HepG2 (cell line): Measurements from ENCODE around the gene ZMYND8. TPM values are rescaled to one million over a fixed set of nuclear protein-coding genes. Genes with fewer than 3 reads are reported as not detected.

Experiments
- ATRX ChIP-seq: sonication (generic); formaldehyde crosslinking; IDR thresholded peaks from 2 replicates; pipeline ENCODE4 v1.4.0; 2020; ENCODE audit warnings: missing genetic modification reagents, borderline replicate concordance
- CSRNP1 ChIP-seq: sonication (generic); formaldehyde crosslinking; IDR thresholded peaks from 2 replicates; pipeline ENCODE4 v1.8.1; 2023; ENCODE audit warnings: mild to moderate bottlenecking, missing genetic modification reagents
- DBP ChIP-seq: sonication (generic); formaldehyde crosslinking; IDR thresholded peaks from 2 replicates; pipeline ENCODE4 v1.4.0; 2020; ENCODE audit warnings: missing genetic modification reagents; ENCODE audit errors: not compliant biosample characterization
- FOXK1 ChIP-seq: sonication (generic); formaldehyde crosslinking; IDR thresholded peaks from 2 replicates; pipeline ENCODE4 v1.4.0; 2020; ENCODE audit warnings: low read depth, missing genetic modification reagents, borderline replicate concordance
- HNRNPK ChIP-seq: fragments of 200-400 bp; formaldehyde crosslinking; IDR thresholded peaks from 2 replicates; pipeline ENCODE4 v1.6.1; 2018; ENCODE audit warnings: low read length, low read depth, moderate library complexity, mild to moderate bottlenecking; ENCODE audit not compliant: poor library complexity, severe bottlenecking
- KDM5A ChIP-seq: fragments of 200-600 bp; sonication (generic); IDR thresholded peaks from 2 replicates; pipeline ENCODE4 v1.7.0; 2018; ENCODE audit warnings: antibody characterized with exemption, mild to moderate bottlenecking, low read length, borderline replicate concordance
- NR1H2 ChIP-seq: sonication (generic); formaldehyde crosslinking; IDR thresholded peaks from 2 replicates; pipeline ENCODE4 v1.8.1; 2022; ENCODE audit warnings: low read depth, missing genetic modification reagents, borderline replicate concordance
- PRDM15 ChIP-seq: sonication (generic); formaldehyde crosslinking; IDR thresholded peaks from 2 replicates; pipeline ENCODE4 v1.4.0; 2020; ENCODE audit warnings: missing genetic modification reagents
- SIN3A ChIP-seq: IDR thresholded peaks from 2 replicates; pipeline ENCODE4 v1.6.1; 2011; ENCODE audit warnings: low read depth, mild to moderate bottlenecking, control low read depth, low read length, borderline replicate concordance
- TCF12 ChIP-seq, 2 experiments: fragments of 450-650 bp in 1 of 2; sonication (generic) in 1 of 2; formaldehyde crosslinking in 1 of 2; IDR thresholded peaks; 2 replicates each; pipeline versions ENCODE4 v1.6.1 to v1.8.0; 2017 to 2022; ENCODE audit warnings: antibody characterized with exemption in 1 of 2, mild to moderate bottlenecking in 1 of 2, missing genetic modification reagents in 1 of 2, moderate library complexity in 1 of 2
- ZBTB33 ChIP-seq: sonication (generic); formaldehyde crosslinking; IDR thresholded peaks from 2 replicates; pipeline ENCODE4 v1.4.0; 2020; ENCODE audit warnings: missing genetic modification reagents
- ZFX ChIP-seq: sonication (generic); formaldehyde crosslinking; IDR thresholded peaks from 2 replicates; pipeline ENCODE4 v1.4.0; 2020; ENCODE audit warnings: mild to moderate bottlenecking, low read depth, missing genetic modification reagents, moderate library complexity
- ZFY ChIP-seq: sonication (generic); formaldehyde crosslinking; IDR thresholded peaks from 2 replicates; pipeline ENCODE4 v1.4.0; 2020; ENCODE audit warnings: missing genetic modification reagents
- ZNF431 ChIP-seq: sonication (generic); formaldehyde crosslinking; IDR thresholded peaks from 2 replicates; pipeline ENCODE4 v1.9.0; 2022; ENCODE audit warnings: missing genetic modification reagents, low read depth, mild to moderate bottlenecking, borderline replicate concordance
- ZNF720 ChIP-seq: sonication (generic); formaldehyde crosslinking; IDR thresholded peaks from 2 replicates; pipeline ENCODE4 v1.4.0; 2020; ENCODE audit warnings: missing genetic modification reagents
- ZSCAN21 ChIP-seq: sonication (generic); formaldehyde crosslinking; IDR thresholded peaks from 2 replicates; pipeline ENCODE4 v1.8.0; 2022; ENCODE audit warnings: mild to moderate bottlenecking, missing genetic modification reagents, moderate library complexity, borderline replicate concordance
- ZUFSP ChIP-seq: sonication (generic); formaldehyde crosslinking; IDR thresholded peaks from 2 replicates; pipeline ENCODE4 v1.9.0; 2021; ENCODE audit warnings: missing genetic modification reagents, mild to moderate bottlenecking, borderline replicate concordance
- polyA plus RNA-seq, 8 experiments: library from polyadenylated mRNA; depleted of rRNA in 3 of 8; stranded (reverse) in 7 of 8; unstranded in 1 of 8; fragments of >200 nt; fragmentation: Illumina TruSeq in 4 of 8; extraction: Trizol in 4 of 8; gene quantifications; 2 replicates each; pipeline versions ENCODE4 v1.2.1 to v1.2.3, GENCODE V29; 2011 to 2016; ENCODE audit warnings: low read depth in 4 of 8, missing spikeins in 1 of 8, mixed read lengths in 1 of 8; ENCODE audit not compliant: insufficient read depth in 1 of 8
- total RNA-seq, 5 experiments: library from RNA; depleted of rRNA; stranded (reverse); fragments of >200 nt; fragmentation: Illumina TruSeq; extraction: Trizol; gene quantifications; 2 replicates each; pipeline ENCODE4 v1.2.3, GENCODE V29; 2016; ENCODE audit warnings: low read depth in 1 of 5

Gene ZMYND8
- total and polyA plus RNA-seq, 2 of the 13 experiments (the other 11 are each of a cell fraction or from before 2014, with no cell fraction given), result 53.9 to 84.7 TPM

- no peak for TF ChIP-seq ZNF431
- no peak for TF ChIP-seq ZNF720 (CRISPR knock-in tag)
- TF ChIP-seq DBP, result no peak
- TF ChIP-seq HNRNPK, result peak; percentile 97
- no peak for TF ChIP-seq TCF12 (IDR thresholded peaks at IDR 0.05)
- no peak for TF ChIP-seq TCF12 (CRISPR knock-in tag; IDR thresholded peaks at IDR 0.05)
- no peak for TF ChIP-seq ZUFSP
- peak; percentile 15; the same call in 1 of the 2 replicates for TF ChIP-seq ZFY (CRISPR knock-in tag)
- TF ChIP-seq ATRX, result no peak
- TF ChIP-seq FOXK1 (CRISPR knock-in tag), result no peak
- peak; percentile 14; the same call in 1 of the 2 replicates for TF ChIP-seq CSRNP1 (CRISPR knock-in tag)
- TF ChIP-seq SIN3A, result 0 out of 2 replicates have a peak, but pooled peaks have one; percentile 10
- TF ChIP-seq ZFX (CRISPR knock-in tag), result peak; percentile 51
- no peak for TF ChIP-seq PRDM15 (CRISPR knock-in tag)
- TF ChIP-seq NR1H2 (CRISPR knock-in tag), result no peak
- no peak for TF ChIP-seq ZBTB33
- no peak for TF ChIP-seq ZSCAN21 (CRISPR knock-in tag)
- TF ChIP-seq KDM5A, result 0 out of 2 replicates have a peak, but pooled peaks have one; percentile 28
These were observed 845 bp downstream of the ZMYND8 start (continued) for GRCh38 chr20:47355489-47356219.
